ENCODE measurements around the gene PLXNA4. TPM values are rescaled to one million over a fixed set of nuclear protein-coding genes. Genes with fewer than 3 reads are reported as not detected.

Gene PLXNA4
- total RNA-seq, 1 experiment from 2014 or later: 0.81 TPM

DNA sequence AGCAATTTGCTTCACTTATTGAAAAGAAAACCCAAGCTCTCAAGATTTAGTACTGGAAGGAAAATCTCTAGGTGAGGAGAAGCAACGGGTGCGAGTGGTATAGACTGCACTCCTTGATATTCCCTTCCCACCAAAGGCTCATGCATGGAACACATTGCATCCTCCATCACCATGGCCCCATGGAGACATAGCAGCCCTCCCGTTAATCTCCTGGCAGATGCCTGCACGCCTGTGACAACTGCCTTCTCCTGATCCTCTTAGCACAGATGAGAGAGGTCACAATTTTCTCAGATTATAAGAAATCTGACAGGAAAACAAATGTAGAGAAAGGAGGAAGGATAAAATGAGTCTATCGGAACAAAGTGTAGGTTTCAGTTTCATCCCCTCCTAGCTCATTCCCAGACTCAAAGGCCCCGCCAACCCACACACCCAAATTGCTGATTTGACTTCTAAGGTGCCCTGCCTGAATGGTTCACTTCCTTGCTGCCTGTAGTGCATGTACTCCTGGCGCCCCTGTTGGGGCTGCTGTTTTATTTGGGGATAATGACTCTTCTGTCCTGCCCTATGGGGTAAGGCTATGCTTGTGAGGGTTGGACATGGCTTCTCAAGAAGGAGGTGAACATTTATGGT, 50.0 kb downstream of the PLXNA4 start:
- no peak overlapping the region for H3K4me3 Mint-ChIP-seq
- TF ChIP-seq ZNF671 (CRISPR knock-in tag; IDR thresholded peaks at IDR 0.05): no peak
- TF ChIP-seq, protein P1, sequence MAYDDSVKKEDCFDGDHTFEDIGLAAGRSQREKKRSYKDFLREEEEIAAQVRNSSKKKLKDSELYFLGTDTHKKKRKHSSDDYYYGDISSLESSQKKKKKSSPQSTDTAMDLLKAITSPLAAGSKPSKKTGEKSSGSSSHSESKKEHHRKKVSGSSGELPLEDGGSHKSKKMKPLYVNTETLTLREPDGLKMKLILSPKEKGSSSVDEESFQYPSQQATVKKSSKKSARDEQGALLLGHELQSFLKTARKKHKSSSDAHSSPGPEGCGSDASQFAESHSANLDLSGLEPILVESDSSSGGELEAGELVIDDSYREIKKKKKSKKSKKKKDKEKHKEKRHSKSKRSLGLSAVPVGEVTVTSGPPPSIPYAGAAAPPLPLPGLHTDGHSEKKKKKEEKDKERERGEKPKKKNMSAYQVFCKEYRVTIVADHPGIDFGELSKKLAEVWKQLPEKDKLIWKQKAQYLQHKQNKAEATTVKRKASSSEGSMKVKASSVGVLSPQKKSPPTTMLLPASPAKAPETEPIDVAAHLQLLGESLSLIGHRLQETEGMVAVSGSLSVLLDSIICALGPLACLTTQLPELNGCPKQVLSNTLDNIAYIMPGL (CRISPR knock-in tag; IDR thresholded peaks at IDR 0.05): no peak
- TF ChIP-seq ZBTB21 (CRISPR knock-in tag; IDR thresholded peaks at IDR 0.05; ENCODE audit: borderline replicate concordance): no peak
- TF ChIP-seq GRHL2 (CRISPR knock-in tag; IDR thresholded peaks at IDR 0.05; ENCODE audit: insufficient replicate concordance, severe bottlenecking): no peak
- TF ChIP-seq, protein P2, sequence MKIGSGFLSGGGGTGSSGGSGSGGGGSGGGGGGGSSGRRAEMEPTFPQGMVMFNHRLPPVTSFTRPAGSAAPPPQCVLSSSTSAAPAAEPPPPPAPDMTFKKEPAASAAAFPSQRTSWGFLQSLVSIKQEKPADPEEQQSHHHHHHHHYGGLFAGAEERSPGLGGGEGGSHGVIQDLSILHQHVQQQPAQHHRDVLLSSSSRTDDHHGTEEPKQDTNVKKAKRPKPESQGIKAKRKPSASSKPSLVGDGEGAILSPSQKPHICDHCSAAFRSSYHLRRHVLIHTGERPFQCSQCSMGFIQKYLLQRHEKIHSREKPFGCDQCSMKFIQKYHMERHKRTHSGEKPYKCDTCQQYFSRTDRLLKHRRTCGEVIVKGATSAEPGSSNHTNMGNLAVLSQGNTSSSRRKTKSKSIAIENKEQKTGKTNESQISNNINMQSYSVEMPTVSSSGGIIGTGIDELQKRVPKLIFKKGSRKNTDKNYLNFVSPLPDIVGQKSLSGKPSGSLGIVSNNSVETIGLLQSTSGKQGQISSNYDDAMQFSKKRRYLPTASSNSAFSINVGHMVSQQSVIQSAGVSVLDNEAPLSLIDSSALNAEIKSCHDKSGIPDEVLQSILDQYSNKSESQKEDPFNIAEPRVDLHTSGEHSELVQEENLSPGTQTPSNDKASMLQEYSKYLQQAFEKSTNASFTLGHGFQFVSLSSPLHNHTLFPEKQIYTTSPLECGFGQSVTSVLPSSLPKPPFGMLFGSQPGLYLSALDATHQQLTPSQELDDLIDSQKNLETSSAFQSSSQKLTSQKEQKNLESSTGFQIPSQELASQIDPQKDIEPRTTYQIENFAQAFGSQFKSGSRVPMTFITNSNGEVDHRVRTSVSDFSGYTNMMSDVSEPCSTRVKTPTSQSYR (CRISPR knock-in tag; IDR thresholded peaks at IDR 0.05): no peak

DNA sequence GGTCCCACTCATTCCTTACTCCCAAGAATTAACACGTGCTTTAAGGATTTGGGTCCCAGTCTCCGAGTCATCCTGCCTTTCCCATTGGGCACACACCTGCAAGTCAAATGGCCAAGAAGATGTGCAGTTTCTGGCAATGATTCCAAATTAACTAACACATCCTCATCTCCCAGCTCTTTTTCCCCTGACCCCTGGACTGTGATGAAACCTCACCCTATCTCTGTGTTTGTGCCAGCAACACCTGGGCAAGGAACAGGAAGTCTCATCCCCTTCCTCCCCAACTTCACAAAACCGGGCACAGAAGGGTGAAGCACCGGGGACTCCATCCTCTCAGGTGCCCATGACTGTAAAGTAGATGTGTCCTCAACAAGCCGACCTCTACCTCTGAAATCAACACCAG, 54.8 kb downstream of the PLXNA4 start:
- Mint-ChIP-seq H3K27ac (no peak overlapping the region), H3K9me3 (no peaks in the 10 kb centered on the region), H3K27me3 (ENCODE audit: low read depth) (no peaks in the 10 kb centered on the region), H3K4me3 (no peak overlapping the region), H3K36me3 (no peaks in the 10 kb centered on the region), H3K4me1 (peaks cover 10% of the 10 kb centered on the region)
- ChIA-PET POLR2A (no interaction called here), CTCF (interaction anchor here (1.1 to 2.3 kb wide), 2 partner anchors 36 to 59 kb away, joined by 3 to 7 read pairs; no protein-coding TSS in a partner anchor)
- DNase-seq (ENCODE audit: low spot score): no peak
- ATAC-seq: no peak
- TF ChIP-seq, protein P3, sequence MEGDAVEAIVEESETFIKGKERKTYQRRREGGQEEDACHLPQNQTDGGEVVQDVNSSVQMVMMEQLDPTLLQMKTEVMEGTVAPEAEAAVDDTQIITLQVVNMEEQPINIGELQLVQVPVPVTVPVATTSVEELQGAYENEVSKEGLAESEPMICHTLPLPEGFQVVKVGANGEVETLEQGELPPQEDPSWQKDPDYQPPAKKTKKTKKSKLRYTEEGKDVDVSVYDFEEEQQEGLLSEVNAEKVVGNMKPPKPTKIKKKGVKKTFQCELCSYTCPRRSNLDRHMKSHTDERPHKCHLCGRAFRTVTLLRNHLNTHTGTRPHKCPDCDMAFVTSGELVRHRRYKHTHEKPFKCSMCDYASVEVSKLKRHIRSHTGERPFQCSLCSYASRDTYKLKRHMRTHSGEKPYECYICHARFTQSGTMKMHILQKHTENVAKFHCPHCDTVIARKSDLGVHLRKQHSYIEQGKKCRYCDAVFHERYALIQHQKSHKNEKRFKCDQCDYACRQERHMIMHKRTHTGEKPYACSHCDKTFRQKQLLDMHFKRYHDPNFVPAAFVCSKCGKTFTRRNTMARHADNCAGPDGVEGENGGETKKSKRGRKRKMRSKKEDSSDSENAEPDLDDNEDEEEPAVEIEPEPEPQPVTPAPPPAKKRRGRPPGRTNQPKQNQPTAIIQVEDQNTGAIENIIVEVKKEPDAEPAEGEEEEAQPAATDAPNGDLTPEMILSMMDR (IDR thresholded peaks at IDR 0.05): no peak
- TF ChIP-seq, protein P4, sequence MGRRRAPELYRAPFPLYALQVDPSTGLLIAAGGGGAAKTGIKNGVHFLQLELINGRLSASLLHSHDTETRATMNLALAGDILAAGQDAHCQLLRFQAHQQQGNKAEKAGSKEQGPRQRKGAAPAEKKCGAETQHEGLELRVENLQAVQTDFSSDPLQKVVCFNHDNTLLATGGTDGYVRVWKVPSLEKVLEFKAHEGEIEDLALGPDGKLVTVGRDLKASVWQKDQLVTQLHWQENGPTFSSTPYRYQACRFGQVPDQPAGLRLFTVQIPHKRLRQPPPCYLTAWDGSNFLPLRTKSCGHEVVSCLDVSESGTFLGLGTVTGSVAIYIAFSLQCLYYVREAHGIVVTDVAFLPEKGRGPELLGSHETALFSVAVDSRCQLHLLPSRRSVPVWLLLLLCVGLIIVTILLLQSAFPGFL (CRISPR knock-in tag; IDR thresholded peaks at IDR 0.05; ENCODE audit: borderline replicate concordance): no peak
- no peak for TF ChIP-seq GTF2I (CRISPR knock-in tag; conservative IDR thresholded peaks at IDR 0.05)
- no peak for TF ChIP-seq TP53 (CRISPR knock-in tag; IDR thresholded peaks at IDR 0.05)
- TF ChIP-seq SMAD3 (CRISPR knock-in tag; IDR thresholded peaks at IDR 0.05; ENCODE audit: borderline replicate concordance): no peak
- TF ChIP-seq ZNF219 (CRISPR knock-in tag; IDR thresholded peaks at IDR 0.05; ENCODE audit: borderline replicate concordance): no peak
- TF ChIP-seq, protein P5, sequence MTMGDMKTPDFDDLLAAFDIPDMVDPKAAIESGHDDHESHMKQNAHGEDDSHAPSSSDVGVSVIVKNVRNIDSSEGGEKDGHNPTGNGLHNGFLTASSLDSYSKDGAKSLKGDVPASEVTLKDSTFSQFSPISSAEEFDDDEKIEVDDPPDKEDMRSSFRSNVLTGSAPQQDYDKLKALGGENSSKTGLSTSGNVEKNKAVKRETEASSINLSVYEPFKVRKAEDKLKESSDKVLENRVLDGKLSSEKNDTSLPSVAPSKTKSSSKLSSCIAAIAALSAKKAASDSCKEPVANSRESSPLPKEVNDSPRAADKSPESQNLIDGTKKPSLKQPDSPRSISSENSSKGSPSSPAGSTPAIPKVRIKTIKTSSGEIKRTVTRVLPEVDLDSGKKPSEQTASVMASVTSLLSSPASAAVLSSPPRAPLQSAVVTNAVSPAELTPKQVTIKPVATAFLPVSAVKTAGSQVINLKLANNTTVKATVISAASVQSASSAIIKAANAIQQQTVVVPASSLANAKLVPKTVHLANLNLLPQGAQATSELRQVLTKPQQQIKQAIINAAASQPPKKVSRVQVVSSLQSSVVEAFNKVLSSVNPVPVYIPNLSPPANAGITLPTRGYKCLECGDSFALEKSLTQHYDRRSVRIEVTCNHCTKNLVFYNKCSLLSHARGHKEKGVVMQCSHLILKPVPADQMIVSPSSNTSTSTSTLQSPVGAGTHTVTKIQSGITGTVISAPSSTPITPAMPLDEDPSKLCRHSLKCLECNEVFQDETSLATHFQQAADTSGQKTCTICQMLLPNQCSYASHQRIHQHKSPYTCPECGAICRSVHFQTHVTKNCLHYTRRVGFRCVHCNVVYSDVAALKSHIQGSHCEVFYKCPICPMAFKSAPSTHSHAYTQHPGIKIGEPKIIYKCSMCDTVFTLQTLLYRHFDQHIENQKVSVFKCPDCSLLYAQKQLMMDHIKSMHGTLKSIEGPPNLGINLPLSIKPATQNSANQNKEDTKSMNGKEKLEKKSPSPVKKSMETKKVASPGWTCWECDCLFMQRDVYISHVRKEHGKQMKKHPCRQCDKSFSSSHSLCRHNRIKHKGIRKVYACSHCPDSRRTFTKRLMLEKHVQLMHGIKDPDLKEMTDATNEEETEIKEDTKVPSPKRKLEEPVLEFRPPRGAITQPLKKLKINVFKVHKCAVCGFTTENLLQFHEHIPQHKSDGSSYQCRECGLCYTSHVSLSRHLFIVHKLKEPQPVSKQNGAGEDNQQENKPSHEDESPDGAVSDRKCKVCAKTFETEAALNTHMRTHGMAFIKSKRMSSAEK (CRISPR knock-in tag; IDR thresholded peaks at IDR 0.05; ENCODE audit: borderline replicate concordance): no peak
- TF ChIP-seq, protein P6, sequence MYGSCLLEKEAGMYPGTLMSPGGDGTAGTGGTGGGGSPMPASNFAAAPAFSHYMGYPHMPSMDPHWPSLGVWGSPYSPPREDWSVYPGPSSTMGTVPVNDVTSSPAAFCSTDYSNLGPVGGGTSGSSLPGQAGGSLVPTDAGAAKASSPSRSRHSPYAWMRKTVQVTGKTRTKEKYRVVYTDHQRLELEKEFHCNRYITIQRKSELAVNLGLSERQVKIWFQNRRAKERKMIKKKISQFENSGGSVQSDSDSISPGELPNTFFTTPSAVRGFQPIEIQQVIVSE (CRISPR knock-in tag; IDR thresholded peaks at IDR 0.05; ENCODE audit: borderline replicate concordance): no peak
- TF ChIP-seq, protein P7, sequence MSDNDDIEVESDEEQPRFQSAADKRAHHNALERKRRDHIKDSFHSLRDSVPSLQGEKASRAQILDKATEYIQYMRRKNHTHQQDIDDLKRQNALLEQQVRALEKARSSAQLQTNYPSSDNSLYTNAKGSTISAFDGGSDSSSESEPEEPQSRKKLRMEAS (CRISPR knock-in tag; IDR thresholded peaks at IDR 0.05): no peak
- TF ChIP-seq, protein P8, sequence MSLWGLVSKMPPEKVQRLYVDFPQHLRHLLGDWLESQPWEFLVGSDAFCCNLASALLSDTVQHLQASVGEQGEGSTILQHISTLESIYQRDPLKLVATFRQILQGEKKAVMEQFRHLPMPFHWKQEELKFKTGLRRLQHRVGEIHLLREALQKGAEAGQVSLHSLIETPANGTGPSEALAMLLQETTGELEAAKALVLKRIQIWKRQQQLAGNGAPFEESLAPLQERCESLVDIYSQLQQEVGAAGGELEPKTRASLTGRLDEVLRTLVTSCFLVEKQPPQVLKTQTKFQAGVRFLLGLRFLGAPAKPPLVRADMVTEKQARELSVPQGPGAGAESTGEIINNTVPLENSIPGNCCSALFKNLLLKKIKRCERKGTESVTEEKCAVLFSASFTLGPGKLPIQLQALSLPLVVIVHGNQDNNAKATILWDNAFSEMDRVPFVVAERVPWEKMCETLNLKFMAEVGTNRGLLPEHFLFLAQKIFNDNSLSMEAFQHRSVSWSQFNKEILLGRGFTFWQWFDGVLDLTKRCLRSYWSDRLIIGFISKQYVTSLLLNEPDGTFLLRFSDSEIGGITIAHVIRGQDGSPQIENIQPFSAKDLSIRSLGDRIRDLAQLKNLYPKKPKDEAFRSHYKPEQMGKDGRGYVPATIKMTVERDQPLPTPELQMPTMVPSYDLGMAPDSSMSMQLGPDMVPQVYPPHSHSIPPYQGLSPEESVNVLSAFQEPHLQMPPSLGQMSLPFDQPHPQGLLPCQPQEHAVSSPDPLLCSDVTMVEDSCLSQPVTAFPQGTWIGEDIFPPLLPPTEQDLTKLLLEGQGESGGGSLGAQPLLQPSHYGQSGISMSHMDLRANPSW (CRISPR knock-in tag; conservative IDR thresholded peaks at IDR 0.05; ENCODE audit: low read depth): no peak
- no peak for TF ChIP-seq MYBL2 (CRISPR knock-in tag; IDR thresholded peaks at IDR 0.05)
- TF ChIP-seq ZNF423 (CRISPR knock-in tag; IDR thresholded peaks at IDR 0.05): no peak

More for the DNA sequence above, 50.0 kb downstream of the PLXNA4 start:
- no peaks in the 10 kb centered on the region for H3K9me3 Mint-ChIP-seq
- ATAC-seq: no peak
- H3K27ac Mint-ChIP-seq: no peak overlapping the region
- no peaks in the 10 kb centered on the region; the same call in 1 of the 2 replicates for H3K27me3 Mint-ChIP-seq (ENCODE audit: low read depth)
- ChIA-PET CTCF (interaction anchor here (1.4 kb wide), 1 partner anchor 54 kb away, joined by 3 read pairs; no protein-coding TSS in a partner anchor), POLR2A (interaction anchor here (0.6 kb wide), 1 partner anchor 294 kb away, joined by 3 read pairs; no protein-coding TSS in a partner anchor)
- no peak for DNase-seq (ENCODE audit: low spot score)
- no peaks in the 10 kb centered on the region for H3K36me3 Mint-ChIP-seq
- H3K4me1 Mint-ChIP-seq: no peaks in the 10 kb centered on the region

Data from WTC11 (cell line).